Measurements from ENCODE around the gene NCBP3.

DNA sequence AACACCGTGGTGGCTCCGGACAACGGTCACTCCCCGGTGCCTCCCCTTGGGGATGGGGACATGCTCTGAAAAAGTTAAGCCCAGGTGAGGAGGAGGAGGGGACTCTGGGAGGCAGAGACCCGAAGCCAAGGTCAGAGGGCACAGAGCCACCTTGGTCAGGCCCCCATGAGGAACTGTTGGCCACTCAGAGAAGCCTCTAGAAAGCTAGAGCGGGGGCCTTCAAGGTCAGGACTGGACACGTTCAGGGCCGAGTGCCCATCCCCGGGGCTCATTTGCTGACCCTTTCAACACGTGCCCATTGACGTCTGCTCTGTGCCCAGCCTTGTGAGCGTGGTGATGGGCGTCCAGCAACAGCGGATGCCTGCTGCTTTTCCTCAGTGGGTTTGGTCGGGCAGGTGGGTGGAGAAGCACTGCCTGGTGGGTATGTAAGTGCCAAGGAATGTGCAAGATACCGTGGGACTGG is 84.1 kb downstream of the NCBP3 start:
- TF ChIP-seq CTCF (IDR thresholded peaks at IDR 0.05), result no peak
- TF ChIP-seq POLR2A (IDR thresholded peaks at IDR 0.05), result no peak
- no peak for TF ChIP-seq POLR2AphosphoS5 (IDR thresholded peaks at IDR 0.05)

All from prostate gland (tissue), 2 donors.